ENCODE measurements around the gene PPP2R2D.
"Not testable (repeated sequence)": the region's sequence is repeated elsewhere in the genome, so short reads cannot be mapped to it uniquely, and the experiment has no call there.

DNA sequence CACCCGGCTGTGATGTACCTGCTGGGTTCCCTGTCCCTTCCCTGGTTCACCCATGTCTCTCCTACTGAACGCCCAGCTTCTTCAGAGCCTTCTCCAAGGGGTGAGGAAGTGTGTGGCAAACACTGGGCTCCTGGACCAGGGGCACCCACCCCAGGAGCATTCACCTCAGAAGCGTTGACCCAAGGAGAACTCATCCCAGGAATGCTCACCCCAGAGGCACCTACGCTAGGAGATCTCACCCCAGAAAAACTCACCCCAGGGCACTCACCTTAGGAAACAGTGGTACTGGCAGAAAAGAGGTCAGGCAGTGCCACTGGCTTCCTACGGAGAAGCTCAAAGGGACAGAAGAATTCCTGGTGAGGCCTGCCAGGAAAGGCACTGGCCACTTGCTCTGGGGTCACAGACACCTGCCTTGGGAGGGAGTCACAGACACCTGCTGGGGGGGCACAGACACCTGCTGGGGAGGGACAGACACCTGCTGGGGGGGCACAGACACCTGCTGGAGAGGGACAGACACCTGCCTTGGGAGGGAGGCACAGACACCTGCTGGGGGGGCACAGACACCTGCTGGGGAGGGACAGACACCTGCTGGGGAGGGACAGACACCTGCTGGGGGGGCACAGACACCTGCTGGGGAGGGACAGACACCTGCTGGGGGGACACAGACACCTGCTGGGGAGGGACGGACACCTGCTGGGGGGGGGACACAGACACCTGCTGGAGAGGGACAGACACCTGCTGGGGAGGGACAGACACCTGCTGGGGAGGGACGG lies 17.0 kb upstream of the PPP2R2D start:
- TF ChIP-seq, protein P1, sequence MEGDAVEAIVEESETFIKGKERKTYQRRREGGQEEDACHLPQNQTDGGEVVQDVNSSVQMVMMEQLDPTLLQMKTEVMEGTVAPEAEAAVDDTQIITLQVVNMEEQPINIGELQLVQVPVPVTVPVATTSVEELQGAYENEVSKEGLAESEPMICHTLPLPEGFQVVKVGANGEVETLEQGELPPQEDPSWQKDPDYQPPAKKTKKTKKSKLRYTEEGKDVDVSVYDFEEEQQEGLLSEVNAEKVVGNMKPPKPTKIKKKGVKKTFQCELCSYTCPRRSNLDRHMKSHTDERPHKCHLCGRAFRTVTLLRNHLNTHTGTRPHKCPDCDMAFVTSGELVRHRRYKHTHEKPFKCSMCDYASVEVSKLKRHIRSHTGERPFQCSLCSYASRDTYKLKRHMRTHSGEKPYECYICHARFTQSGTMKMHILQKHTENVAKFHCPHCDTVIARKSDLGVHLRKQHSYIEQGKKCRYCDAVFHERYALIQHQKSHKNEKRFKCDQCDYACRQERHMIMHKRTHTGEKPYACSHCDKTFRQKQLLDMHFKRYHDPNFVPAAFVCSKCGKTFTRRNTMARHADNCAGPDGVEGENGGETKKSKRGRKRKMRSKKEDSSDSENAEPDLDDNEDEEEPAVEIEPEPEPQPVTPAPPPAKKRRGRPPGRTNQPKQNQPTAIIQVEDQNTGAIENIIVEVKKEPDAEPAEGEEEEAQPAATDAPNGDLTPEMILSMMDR (conservative IDR thresholded peaks at IDR 0.05), result not testable (repeated sequence)
- TF ChIP-seq ZFX (IDR thresholded peaks at IDR 0.05), result not testable (repeated sequence)

Data from C4-2B (cell line).